Stimulated activated naive B cell treated with anti-CD40 and anti-IgM and Interleukin-4, amounts not matched to agents 10 μg/mL and 1 μg/mL and 100 μg/mL, for 72 hours (primary cell): ENCODE measurements around the gene ANKRD11.

Experiments
- ATAC-seq, 2 donors: fragments of 150-1000 bp; cut with Tn5 transposase; replicated peaks; 2 replicates each; pipeline ENCODE4 v1.10.0; 2021; ENCODE audit warnings: moderate library complexity in 1 of 2
- DNase-seq: peaks from one replicate; pipeline ENCODE4 v3.0.0; 2021
- H3K27ac Mint-ChIP-seq: one replicate; pipeline ENCODE4 v1.8.0; 2022; ENCODE audit warnings: mild to moderate bottlenecking, mixed read lengths
- H3K27me3 Mint-ChIP-seq, 2 donors: one replicate each; pipeline ENCODE4 v1.8.0; 2022; ENCODE audit warnings: mixed read lengths in 2 of 2
- H3K36me3 Mint-ChIP-seq, 2 donors: one replicate each; pipeline ENCODE4 v1.8.0; 2022; ENCODE audit warnings: mixed read lengths in 2 of 2, mild to moderate bottlenecking in 1 of 2
- H3K4me1 Mint-ChIP-seq, 2 donors: one replicate each; pipeline ENCODE4 v1.8.0; 2022; ENCODE audit warnings: mixed read lengths in 2 of 2, mild to moderate bottlenecking in 1 of 2
- H3K4me3 Mint-ChIP-seq, 2 donors: one replicate each; pipeline ENCODE4 v1.8.0; 2022; ENCODE audit warnings: mild to moderate bottlenecking in 2 of 2, mixed read lengths in 2 of 2, moderate library complexity in 1 of 2
- H3K9me3 Mint-ChIP-seq, 2 donors: one replicate each; pipeline ENCODE4 v1.8.0; 2022; ENCODE audit warnings: mixed read lengths in 2 of 2, mild to moderate bottlenecking in 1 of 2

The ANKRD11 gene

DNA sequence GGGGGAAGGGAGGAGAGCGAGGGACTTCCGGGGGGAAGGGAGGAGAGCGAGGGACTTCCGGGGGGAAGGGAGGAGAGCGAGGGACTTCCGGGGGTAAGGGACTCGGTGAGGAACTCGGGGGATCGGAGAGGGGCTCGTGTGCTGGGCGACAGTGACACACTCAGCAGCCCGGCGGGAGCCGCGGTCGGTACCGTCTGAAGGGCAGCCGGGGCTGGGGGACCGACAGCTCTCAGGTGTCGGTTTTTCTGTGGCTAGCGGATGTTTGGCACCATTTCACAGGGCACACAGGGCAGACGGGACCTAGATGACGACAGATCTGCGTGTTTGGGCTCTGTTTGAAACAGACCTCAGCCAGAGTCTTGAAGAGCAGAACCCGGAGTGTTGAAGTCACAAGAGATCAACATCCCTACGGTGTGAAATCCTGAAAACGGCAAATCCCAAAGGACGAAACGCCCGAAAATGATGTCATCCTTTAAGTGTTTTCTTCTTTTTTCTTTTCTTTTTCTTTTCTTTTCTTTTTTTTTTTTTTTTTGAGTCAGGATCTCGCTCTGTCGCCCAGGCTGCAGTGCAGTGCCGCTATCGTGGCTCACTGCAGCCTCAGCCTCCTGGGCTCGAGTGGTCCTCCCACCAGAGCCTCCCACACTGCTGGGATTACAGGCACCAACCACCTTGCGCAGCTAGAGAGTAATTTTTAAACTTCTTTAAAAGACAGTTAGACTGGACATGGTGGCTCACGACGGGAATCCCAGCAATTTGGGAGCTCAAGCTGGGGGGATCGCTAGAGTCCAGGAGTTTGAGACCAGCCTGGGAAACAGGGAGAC, 249.0 kb downstream of the ANKRD11 start:
- Mint-ChIP-seq H3K4me1 (peaks cover 13 to 24% of the 10 kb centered on the region in 2 donors), H3K27me3 (no peaks in the 10 kb centered on the region), H3K27ac (peak overlapping the region; percentile 100), H3K4me3 (peak overlapping the region; percentile 99 to 100), H3K36me3 (peaks cover 0 to 2% of the 10 kb centered on the region in 2 donors), H3K9me3 (no peaks in the 10 kb centered on the region)
- DNase-seq (peak; percentile 73), ATAC-seq (peak; percentile 80 to 81)

DNA sequence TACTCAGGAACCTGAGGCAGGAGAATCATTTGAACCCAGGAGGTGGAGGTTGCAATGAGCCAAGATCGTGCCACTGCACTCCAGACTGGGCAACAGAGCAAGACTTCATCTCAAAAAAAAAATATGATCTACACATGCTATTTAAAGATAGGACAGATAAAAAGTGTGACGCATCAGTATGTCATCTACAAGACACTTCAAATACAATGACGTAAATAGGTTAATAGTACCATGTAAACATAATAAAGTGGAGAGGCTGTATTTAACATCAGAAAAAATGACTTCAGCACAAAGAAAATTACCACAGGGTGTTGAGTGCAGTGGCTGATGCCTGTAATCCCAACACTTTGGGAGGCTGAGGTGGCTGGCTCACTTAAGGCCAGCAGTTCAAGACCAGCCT, 252.6 kb downstream of the ANKRD11 start:
- no peak overlapping the region for H3K4me3 Mint-ChIP-seq
- DNase-seq (no peak), ATAC-seq (no peak)
- H3K27me3 Mint-ChIP-seq, result no peaks in the 10 kb centered on the region
- peaks cover 8 to 18% of the 10 kb centered on the region in 2 donors for H3K4me1 Mint-ChIP-seq
- H3K36me3 Mint-ChIP-seq, result peaks cover 14 to 18% of the 10 kb centered on the region in 2 donors
- H3K27ac Mint-ChIP-seq, result peak overlapping the region; percentile 51
- H3K9me3 Mint-ChIP-seq, result no peaks in the 10 kb centered on the region

DNA sequence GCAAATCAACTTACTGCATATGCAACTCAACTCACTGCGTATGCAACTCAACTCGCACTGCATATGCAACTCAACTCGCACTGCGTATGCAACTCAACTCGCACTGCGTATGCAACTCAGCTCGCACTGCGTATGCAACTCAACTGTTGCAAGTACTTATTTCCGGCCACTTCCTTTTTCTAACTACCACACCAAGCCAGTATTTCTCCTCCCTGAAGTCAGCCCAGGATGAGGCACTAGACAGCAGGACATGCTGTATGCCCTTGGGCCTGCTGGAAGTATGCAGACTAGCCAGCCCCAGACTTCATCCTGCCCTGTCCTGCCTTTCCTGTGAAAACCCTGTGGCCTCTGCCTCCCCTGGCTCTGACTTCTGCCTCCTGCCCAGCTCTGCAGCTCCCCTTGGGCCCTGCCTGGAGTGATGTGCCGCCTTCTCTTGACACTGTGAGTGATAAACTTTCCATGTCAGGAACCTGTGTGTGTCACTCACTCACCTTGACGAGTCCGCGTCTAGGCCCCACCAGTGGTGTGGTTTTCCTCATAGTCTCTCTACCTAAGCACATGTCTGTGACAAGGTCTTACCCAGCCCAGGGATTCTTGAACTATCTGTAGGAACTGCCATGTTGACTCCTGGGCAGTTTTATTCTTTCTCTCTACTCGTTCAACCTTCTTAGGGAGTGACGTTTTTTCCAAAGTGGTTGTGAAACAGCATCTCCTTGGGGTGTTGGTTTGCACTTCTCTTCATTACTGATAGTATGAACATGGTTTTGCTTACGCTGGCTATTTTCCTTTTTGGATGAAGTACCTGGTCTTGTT, 256.5 kb downstream of the ANKRD11 start:
- peaks cover 0 to 1% of the 10 kb centered on the region in 2 donors for H3K9me3 Mint-ChIP-seq
- no peak overlapping the region for H3K27ac Mint-ChIP-seq
- no peaks in the 10 kb centered on the region for H3K27me3 Mint-ChIP-seq
- H3K36me3 Mint-ChIP-seq, result peaks cover 25 to 42% of the 10 kb centered on the region in 2 donors
- DNase-seq (no peak), ATAC-seq (no peak)
- no peak overlapping the region for H3K4me3 Mint-ChIP-seq
- H3K4me1 Mint-ChIP-seq, result no peaks in the 10 kb centered on the region

DNA sequence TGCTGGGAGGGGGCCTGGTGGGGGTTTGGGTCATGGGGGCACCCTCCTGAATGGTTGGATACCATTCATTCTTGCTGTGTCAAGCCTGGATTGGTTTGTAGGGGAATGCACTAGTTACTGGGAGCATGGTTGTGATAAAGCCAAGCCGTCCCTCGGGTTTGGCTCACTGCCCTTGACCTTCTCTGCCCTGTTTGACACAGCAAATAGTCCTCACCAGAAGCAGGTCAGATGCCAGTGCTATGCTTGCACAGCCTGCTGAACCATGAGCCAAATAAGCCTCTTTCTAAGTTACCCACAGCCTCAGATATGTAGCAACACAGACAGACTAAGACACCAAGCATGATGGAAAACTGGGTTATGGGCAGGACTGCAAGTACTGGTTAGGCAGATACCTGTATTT, 258.3 kb downstream of the ANKRD11 start:
- H3K36me3 Mint-ChIP-seq, result peaks cover 43 to 60% of the 10 kb centered on the region in 2 donors
- no peaks in the 10 kb centered on the region for H3K4me1 Mint-ChIP-seq
- no peak overlapping the region for H3K4me3 Mint-ChIP-seq
- DNase-seq (no peak), ATAC-seq (no peak)
- H3K27ac Mint-ChIP-seq, result no peak overlapping the region
- peaks cover 4 to 9% of the 10 kb centered on the region in 2 donors for H3K9me3 Mint-ChIP-seq
- no peaks in the 10 kb centered on the region for H3K27me3 Mint-ChIP-seq

DNA sequence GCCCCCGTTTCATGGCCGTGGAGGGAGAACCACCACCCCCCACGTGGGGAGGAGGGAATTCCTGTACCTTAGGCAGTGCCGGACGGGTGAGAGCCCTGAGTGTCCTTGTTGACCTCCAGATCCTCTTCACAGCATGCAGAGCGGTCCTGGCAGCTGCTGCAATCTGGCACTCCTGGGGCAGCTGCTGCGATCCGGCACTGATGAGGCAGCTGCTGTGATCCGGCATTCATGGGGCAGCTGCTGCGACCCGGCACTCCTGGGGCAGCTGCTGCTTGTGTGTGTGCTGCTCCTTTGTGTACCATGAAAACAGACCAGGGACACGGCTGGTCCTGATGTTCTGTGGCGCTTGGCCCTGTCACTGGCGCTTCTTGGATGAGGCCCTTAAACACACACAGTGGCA, 260.1 kb downstream of the ANKRD11 start:
- H3K9me3 Mint-ChIP-seq, result peaks cover 4 to 12% of the 10 kb centered on the region in 2 donors
- no peak overlapping the region for H3K4me3 Mint-ChIP-seq
- H3K27me3 Mint-ChIP-seq, result no peaks in the 10 kb centered on the region
- no peak overlapping the region for H3K27ac Mint-ChIP-seq
- DNase-seq, result no peak
- H3K4me1 Mint-ChIP-seq, result no peaks in the 10 kb centered on the region
- no peak for ATAC-seq
- H3K36me3 Mint-ChIP-seq, result peaks cover 59 to 70% of the 10 kb centered on the region in 2 donors

DNA sequence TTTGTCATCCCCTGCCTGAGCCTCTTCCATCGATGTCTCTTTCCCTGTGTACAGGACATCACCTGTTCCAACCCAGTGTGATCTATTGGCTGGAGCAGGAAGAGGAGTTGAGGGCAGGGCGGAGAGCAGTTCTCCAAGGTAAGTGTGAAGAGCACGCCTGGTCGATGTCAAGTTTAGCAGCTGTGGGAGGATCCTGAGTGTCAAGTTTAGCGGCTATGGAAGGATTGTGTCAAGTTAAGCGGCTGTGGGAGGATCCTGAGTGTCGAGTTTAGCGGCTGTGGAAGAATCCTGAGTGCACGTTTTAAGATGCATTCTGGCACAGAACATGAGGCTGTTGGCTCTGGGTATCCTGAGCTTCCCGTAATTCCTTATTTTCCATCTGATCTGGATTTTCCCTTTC, 265.7 kb downstream of the ANKRD11 start:
- Mint-ChIP-seq H3K36me3 (peaks cover 65 to 70% of the 10 kb centered on the region in 2 donors), H3K4me3 (no peak overlapping the region), H3K9me3 (peaks cover 4 to 13% of the 10 kb centered on the region in 2 donors), H3K27me3 (no peaks in the 10 kb centered on the region), H3K27ac (no peak overlapping the region), H3K4me1 (peaks cover 2 to 8% of the 10 kb centered on the region in 2 donors)
- DNase-seq, result no peak
- ATAC-seq, result no peak

DNA sequence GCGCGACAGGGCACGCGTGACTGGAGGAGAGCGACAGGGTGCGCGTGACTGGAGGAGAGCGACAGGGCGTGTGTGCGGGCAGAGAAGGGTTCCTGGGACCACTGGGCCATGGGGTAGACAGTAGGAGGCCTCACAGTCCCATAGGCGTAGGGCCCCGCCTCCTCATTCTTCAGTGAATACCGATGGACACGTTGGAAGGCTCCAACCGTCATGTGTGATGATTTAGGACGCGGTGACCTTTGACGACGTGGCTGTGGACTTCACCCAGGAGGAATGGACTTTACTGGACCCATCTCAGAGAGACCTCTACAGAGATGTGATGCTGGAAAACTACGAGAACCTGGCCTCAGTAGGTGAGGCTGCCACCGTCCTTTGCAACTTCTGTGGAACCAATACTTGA, 267.4 kb downstream of the ANKRD11 start:
- Mint-ChIP-seq H3K27me3 (no peaks in the 10 kb centered on the region), H3K36me3 (peaks cover 51 to 57% of the 10 kb centered on the region in 2 donors), H3K4me3 (peak overlapping the region in 1 of 2 donors; percentile 28), H3K4me1 (peaks cover 12 to 13% of the 10 kb centered on the region in 2 donors), H3K27ac (peak overlapping the region; percentile 5), H3K9me3 (peaks cover 4 to 6% of the 10 kb centered on the region in 2 donors)
- DNase-seq (no peak), ATAC-seq (no peak)

DNA sequence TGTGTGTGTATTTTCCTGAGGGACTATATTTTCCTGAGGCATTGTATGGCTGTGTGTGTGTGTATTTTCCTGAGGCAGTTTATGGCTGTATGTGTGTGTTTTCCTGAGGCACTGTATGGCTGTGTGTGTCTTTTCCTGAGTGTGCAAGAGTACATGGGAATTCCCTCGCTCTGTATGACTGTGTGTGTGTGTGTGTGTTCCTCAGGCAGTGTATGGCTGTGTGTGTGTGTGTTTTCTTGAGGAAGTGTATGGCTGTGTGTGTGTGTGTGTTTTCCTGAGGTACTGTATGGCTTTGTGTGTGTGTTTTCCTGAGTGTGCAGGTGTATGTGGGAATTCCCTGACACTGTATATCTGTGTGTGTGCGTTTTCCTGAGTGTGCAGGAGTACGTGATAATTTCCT, 268.8 kb downstream of the ANKRD11 start:
- peak overlapping the region; percentile 9 for H3K27ac Mint-ChIP-seq
- no peak overlapping the region for H3K4me3 Mint-ChIP-seq
- DNase-seq (no peak), ATAC-seq (no peak)
- peaks cover 14 to 23% of the 10 kb centered on the region in 2 donors for H3K4me1 Mint-ChIP-seq
- peaks cover 38 to 44% of the 10 kb centered on the region in 2 donors for H3K36me3 Mint-ChIP-seq
- H3K27me3 Mint-ChIP-seq, result no peaks in the 10 kb centered on the region
- peaks cover 0 to 3% of the 10 kb centered on the region in 2 donors for H3K9me3 Mint-ChIP-seq

DNA sequence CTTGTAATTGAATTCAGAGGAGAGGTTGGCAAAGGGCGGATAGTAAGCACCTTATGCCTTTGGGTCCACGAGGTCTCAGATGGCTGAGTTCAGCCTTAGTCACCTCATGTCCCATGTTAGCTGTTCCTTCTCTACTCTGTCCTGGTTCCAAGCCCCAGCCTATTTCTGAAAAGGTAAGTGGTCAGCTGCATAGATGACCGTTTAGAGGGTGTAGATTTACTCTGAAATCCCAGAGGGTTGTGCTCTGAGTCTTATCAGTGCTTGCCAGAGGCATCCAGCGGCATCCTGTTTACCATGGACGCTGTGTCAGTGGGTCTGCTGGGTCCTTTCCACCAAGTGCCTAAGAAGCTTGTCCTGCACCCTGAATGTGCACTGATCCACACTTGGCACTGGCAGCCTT, 271.0 kb downstream of the ANKRD11 start:
- H3K27ac Mint-ChIP-seq, result no peak overlapping the region
- peak overlapping the region; percentile 30 to 46 for H3K4me3 Mint-ChIP-seq
- DNase-seq (no peak), ATAC-seq (no peak)
- H3K4me1 Mint-ChIP-seq, result peaks cover 18 to 28% of the 10 kb centered on the region in 2 donors
- peaks cover 18 to 28% of the 10 kb centered on the region in 2 donors for H3K36me3 Mint-ChIP-seq
- H3K9me3 Mint-ChIP-seq, result no peaks in the 10 kb centered on the region
- H3K27me3 Mint-ChIP-seq, result no peaks in the 10 kb centered on the region
